Measurements from ENCODE around the gene SCN2B. TPM values are rescaled to one million over a fixed set of nuclear protein-coding genes. Genes with fewer than 3 reads are reported as not detected.

Gene SCN2B
- total and polyA plus RNA-seq, 2 of the 13 experiments (the other 11 are each of a cell fraction or from before 2014, with no cell fraction given): 0.01 to 0.02 TPM

DNA sequence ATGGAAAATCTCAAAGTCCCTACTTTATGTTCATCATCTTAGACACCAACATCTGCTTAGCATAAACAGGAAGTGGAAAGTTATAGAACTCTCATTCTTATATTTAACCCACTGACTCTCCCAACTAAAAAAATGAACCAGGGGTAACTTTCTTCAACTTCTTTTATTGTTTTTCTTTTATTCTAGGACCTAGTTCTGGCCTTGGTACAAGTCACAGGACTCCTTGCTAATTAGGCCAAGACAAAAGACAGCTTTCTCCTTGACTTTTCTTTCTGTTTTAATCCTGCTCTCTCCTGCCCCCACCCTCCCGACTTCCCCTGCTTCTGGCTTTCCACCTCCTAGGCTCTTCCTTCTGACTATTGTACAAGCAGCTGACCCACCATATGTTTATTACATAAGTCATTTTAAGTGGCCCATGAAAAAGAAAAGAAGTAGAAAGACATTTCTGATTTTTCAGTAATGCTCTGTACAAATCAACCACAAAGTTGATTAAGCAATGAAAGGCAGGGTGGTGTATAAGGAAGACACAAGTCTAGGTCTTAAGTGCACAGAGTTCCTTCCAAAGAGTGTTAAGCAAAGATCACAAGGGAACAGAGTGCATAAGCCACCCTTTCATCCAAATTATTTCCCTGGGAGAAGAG lies 30.1 kb upstream of the SCN2B start:
- 92% methylated on average over 1 of the region's 1 CpG for WGBS (ENCODE audit: low lambda C conversion rate)
- CTCF ChIA-PET (ENCODE audit: low intra/inter-chr PET ratio, low total read pairs): no interaction called here
- H3K4me1 ChIP-seq (ENCODE audit: insufficient read depth, low read length): peaks cover 87% of the 10 kb centered on the region
- intact Hi-C loops (cut with micrococcal nuclease; ENCODE audit: unreplicated experiment): no loop called here
- no peaks in the 10 kb centered on the region for H3K9me3 ChIP-seq (ENCODE audit: low read length)
- H4K20me1 ChIP-seq (ENCODE audit: insufficient read depth, low read length): no peaks in the 10 kb centered on the region
- H3K27me3 ChIP-seq (ENCODE audit: control insufficient read depth in 1 of 2, insufficient read depth in 2 of 2, low read length in 2 of 2): no peaks in the 10 kb centered on the region
- H3K27ac ChIP-seq (ENCODE audit: extremely low read length, insufficient read depth, low read length): no peak overlapping the region
- H2AFZ ChIP-seq (ENCODE audit: low read length): no peak overlapping the region
- ATAC-seq (no peak), DNase-seq (ENCODE audit: low spot score) (no peak), FAIRE-seq (no peak)
- H3K4me3 ChIP-seq (replicated peaks in 1 of 3; ENCODE audit: insufficient read depth in 1 of 3, low read depth in 2 of 3, low read length in 3 of 3): no peak overlapping the region
- no peaks in the 10 kb centered on the region for H3K79me2 ChIP-seq (ENCODE audit: insufficient read depth, low read length)
- POLR2A ChIA-PET: no interaction called here
- H3K4me2 ChIP-seq (ENCODE audit: low read depth, low read length): no peak overlapping the region
- in situ Hi-C loops (cut with HindIII; ENCODE audit: extremely low pct_ligation_motif_present, low pct_unique_long_range_greater_than_20kb): no loop called here
- TF ChIP-seq AGO1 (IDR thresholded peaks at IDR 0.05; ENCODE audit: low read depth, low read length, poor library complexity, severe bottlenecking) (no peak), ZSCAN22 (CRISPR knock-in tag; IDR thresholded peaks at IDR 0.05) (no peak), ZNF124 (CRISPR knock-in tag; IDR thresholded peaks at IDR 0.05) (no peak), ZNF841 (CRISPR knock-in tag; IDR thresholded peaks at IDR 0.05; ENCODE audit: borderline replicate concordance) (no peak), SP4 (CRISPR knock-in tag; IDR thresholded peaks at IDR 0.05) (no peak), SNAPC2 (CRISPR knock-in tag; IDR thresholded peaks at IDR 0.05) (no peak), ZNF563 (CRISPR knock-in tag; IDR thresholded peaks at IDR 0.05) (no peak), NFKBIZ (CRISPR knock-in tag; IDR thresholded peaks at IDR 0.05) (no peak), SUZ12 (IDR thresholded peaks at IDR 0.05; ENCODE audit: low read depth, low read length) (no peak), ZNF354B (CRISPR knock-in tag; IDR thresholded peaks at IDR 0.05) (no peak), KDM1A (CRISPR knock-in tag; IDR thresholded peaks at IDR 0.05) (no peak)
- TF ChIP-seq, protein P1, sequence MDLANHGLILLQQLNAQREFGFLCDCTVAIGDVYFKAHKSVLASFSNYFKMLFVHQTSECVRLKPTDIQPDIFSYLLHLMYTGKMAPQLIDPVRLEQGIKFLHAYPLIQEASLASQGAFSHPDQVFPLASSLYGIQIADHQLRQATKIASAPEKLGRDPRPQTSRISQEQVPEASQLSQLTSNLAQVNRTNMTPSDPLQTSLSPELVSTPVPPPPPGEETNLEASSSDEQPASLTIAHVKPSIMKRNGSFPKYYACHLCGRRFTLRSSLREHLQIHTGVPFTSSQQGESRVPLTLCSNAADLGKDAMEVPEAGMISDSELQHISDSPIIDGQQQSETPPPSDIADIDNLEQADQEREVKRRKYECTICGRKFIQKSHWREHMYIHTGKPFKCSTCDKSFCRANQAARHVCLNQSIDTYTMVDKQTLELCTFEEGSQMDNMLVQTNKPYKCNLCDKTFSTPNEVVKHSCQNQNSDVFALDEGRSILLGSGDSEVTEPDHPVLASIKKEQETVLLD (CRISPR knock-in tag; IDR thresholded peaks at IDR 0.05; ENCODE audit: low read depth): no peak
- H3K36me3 ChIP-seq (replicated peaks in 1 of 2; ENCODE audit: control insufficient read depth in 1 of 2, insufficient read depth in 2 of 2, low read length in 2 of 2): no peaks in the 10 kb centered on the region
- BruUV-seq (replicated peaks): no TSS peak
- H3K9ac ChIP-seq (ENCODE audit: insufficient read depth, low read depth, low read length): no peak overlapping the region
